SK-N-MC (cell line): ENCODE results near the gene MXD1.

ENCODE experiments used
- EZH2 ChIP-seq: fragments of 200-600 bp; sonication (generic); IDR thresholded peaks from one replicate; pipeline ENCODE4 v1.6.1; 2017; ENCODE audit warnings: antibody characterized with exemption
- FOXP2 ChIP-seq: optimal IDR thresholded peaks from 2 replicates; pipeline ENCODE3; 2011; ENCODE audit warnings: mild to moderate bottlenecking, moderate library complexity; ENCODE audit not compliant: insufficient read depth; ENCODE audit errors: extremely low read length, control extremely low read depth
- POLR2AphosphoS5 ChIP-seq: IDR thresholded peaks from 2 replicates; pipeline ENCODE4 v1.6.1; 2012; ENCODE audit warnings: mild to moderate bottlenecking, low read depth, low read length, borderline replicate concordance

DNA sequence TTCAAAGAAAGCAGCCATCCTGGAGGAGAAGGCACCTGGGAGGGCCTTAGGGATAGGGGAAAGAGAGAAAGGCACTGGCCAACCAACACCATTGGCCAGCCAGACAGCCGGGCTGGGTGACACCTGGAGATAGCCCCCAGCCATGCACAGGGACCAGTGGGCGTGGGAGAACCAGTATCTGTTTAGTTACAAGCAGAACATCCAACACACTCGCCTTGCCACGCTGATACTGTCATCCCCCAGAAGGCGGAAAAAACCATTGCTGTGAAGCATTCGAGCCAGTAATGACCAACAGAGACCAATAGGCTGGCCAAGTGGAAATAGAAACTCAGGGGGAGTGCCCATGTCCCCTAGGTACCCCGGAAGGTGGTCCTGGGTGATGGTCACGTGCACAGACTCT is 31.0 kb downstream of the MXD1 start:
- TF ChIP-seq POLR2AphosphoS5, result no peak
- TF ChIP-seq EZH2, result no peak
- TF ChIP-seq FOXP2, result no peak
